ENCODE results near the gene TTC39B. TPM values are rescaled to one million over a fixed set of nuclear protein-coding genes. Genes with fewer than 3 reads are reported as not detected.

TTC39B gene
- total RNA-seq, 2 donors from 2014 or later = 27.2 to 32.2 TPM

- H3K9me3 ChIP-seq = no peaks in the 10 kb centered on the region
- no peak for TF ChIP-seq CTCF (IDR thresholded peaks at IDR 0.05)
- H3K4me3 ChIP-seq = no peak overlapping the region
- H3K9ac ChIP-seq (ENCODE audit: low read depth in 2 of 2, low read length in 2 of 2) = no peak overlapping the region
- intact Hi-C loops (cut with DNase I) = loop anchor here (10.0 kb wide), 1 partner anchor 143 kb away; no protein-coding TSS in a partner anchor
- no peak for DNase-seq
- H3K36me3 ChIP-seq = no peaks in the 10 kb centered on the region
- no peak overlapping the region for H3K27ac ChIP-seq
- no peaks in the 10 kb centered on the region for H3K4me1 ChIP-seq
- no peaks in the 10 kb centered on the region for H3K27me3 ChIP-seq
Measured at GRCh38 chr9:15271403-15271802, 35.6 kb downstream of the TTC39B start.

- TF ChIP-seq CTCF (IDR thresholded peaks at IDR 0.05) = no peak
- no peak overlapping the region for H3K27ac ChIP-seq
- intact Hi-C loops (cut with DNase I) = no loop called here
- DNase-seq = no peak
- H3K4me1 ChIP-seq = no peaks in the 10 kb centered on the region
- H3K9me3 ChIP-seq = no peaks in the 10 kb centered on the region
- no peak overlapping the region for H3K9ac ChIP-seq (ENCODE audit: low read depth in 2 of 2, low read length in 2 of 2)
- no peaks in the 10 kb centered on the region for H3K36me3 ChIP-seq
- no peaks in the 10 kb centered on the region for H3K27me3 ChIP-seq
- no peak overlapping the region for H3K4me3 ChIP-seq
Measured at GRCh38 chr9:15268782-15269181, 38.2 kb downstream of the TTC39B start.

GRCh38 chr9:15268317-15268716, 38.7 kb downstream of the TTC39B start:
- no peak overlapping the region for H3K27ac ChIP-seq

GRCh38 chr9:15264918-15265317, 42.1 kb downstream of the TTC39B start:
- intact Hi-C loops (cut with DNase I) = no loop called here
- H3K27me3 ChIP-seq = no peaks in the 10 kb centered on the region
- H3K9ac ChIP-seq (ENCODE audit: low read depth in 2 of 2, low read length in 2 of 2) = no peak overlapping the region
- no peaks in the 10 kb centered on the region for H3K4me1 ChIP-seq
- H3K27ac ChIP-seq = no peak overlapping the region
- no peak overlapping the region for H3K4me3 ChIP-seq
- no peak for TF ChIP-seq CTCF (IDR thresholded peaks at IDR 0.05)
- no peaks in the 10 kb centered on the region for H3K9me3 ChIP-seq
- DNase-seq = no peak
- no peaks in the 10 kb centered on the region for H3K36me3 ChIP-seq

More at GRCh38 chr9:15268317-15268716, 38.7 kb downstream of the TTC39B start:
- no peak overlapping the region for H3K9ac ChIP-seq (ENCODE audit: low read depth in 2 of 2, low read length in 2 of 2)
- no peaks in the 10 kb centered on the region for H3K36me3 ChIP-seq
- no peak overlapping the region for H3K4me3 ChIP-seq
- DNase-seq = no peak
- intact Hi-C loops (cut with DNase I) = no loop called here
- TF ChIP-seq CTCF (IDR thresholded peaks at IDR 0.05) = no peak
- H3K9me3 ChIP-seq = no peaks in the 10 kb centered on the region
- no peaks in the 10 kb centered on the region for H3K27me3 ChIP-seq
- no peaks in the 10 kb centered on the region for H3K4me1 ChIP-seq

GRCh38 chr9:15262581-15262980, 44.4 kb downstream of the TTC39B start:
- Histone ChIP-seq H3K27me3 (no peaks in the 10 kb centered on the region), H3K4me3 (no peak overlapping the region), H3K9me3 (no peaks in the 10 kb centered on the region), H3K9ac (ENCODE audit: low read depth in 2 of 2, low read length in 2 of 2) (no peak overlapping the region), H3K36me3 (no peaks in the 10 kb centered on the region), H3K4me1 (no peaks in the 10 kb centered on the region), H3K27ac (no peak overlapping the region)
- intact Hi-C loops (cut with DNase I) = no loop called here
- no peak for TF ChIP-seq CTCF (IDR thresholded peaks at IDR 0.05)
- DNase-seq = no peak

GRCh38 chr9:15256426-15256825, 50.6 kb downstream of the TTC39B start:
- Histone ChIP-seq H3K9ac (ENCODE audit: low read depth in 2 of 2, low read length in 2 of 2) (no peak overlapping the region), H3K27me3 (no peaks in the 10 kb centered on the region), H3K36me3 (no peaks in the 10 kb centered on the region), H3K4me3 (no peak overlapping the region), H3K27ac (no peak overlapping the region), H3K4me1 (no peaks in the 10 kb centered on the region), H3K9me3 (no peaks in the 10 kb centered on the region)
- intact Hi-C loops (cut with DNase I) = no loop called here
- DNase-seq = no peak
- TF ChIP-seq CTCF (IDR thresholded peaks at IDR 0.05) = no peak
